K562 (cell line): ENCODE results near the gene IL12RB1. TPM values are rescaled to one million over a fixed set of nuclear protein-coding genes. Genes with fewer than 3 reads are reported as not detected.

ENCODE experiments used
- ATAC-seq: fragments of 200-7000 bp; cut with Tn5 transposase; 3 replicates; pipeline ENCODE4 v1.9.1; 2020; ENCODE audit warnings: moderate library complexity
- BruUV-seq: library from RNA; stranded (reverse); fragments of 400-500 nt; replicated peaks from 2 replicates; lab custom pipeline; 2021; lab: Mats Ljungman, UMichigan
- CTCF ChIA-PET: fragments of 300-600 bp; formaldehyde crosslinking; extraction: SDS; loops from one replicate; lab custom pipeline; 2021; ENCODE audit warnings: low intra/inter-chr PET ratio; lab: Yijun Ruan, JAX
- POLR2A ChIA-PET: fragments of 300-600, 350-650 bp; sonication (Branson Sonifier 250); formaldehyde crosslinking; extraction: SDS; loops from one replicate; lab custom pipeline; 2021; ENCODE audit warnings: antibody characterized with exemption, inconsistent platforms; lab: Yijun Ruan, JAX
- DNase-seq, 4 experiments: peaks; one replicate each; pipeline versions ENCODE4 v3.0.0 to v3.0.0-alpha.2; 2011 to 2018; ENCODE audit warnings: low spot score in 3 of 4, mixed read lengths in 3 of 4; ENCODE audit errors: extremely low read depth in 1 of 4
- FAIRE-seq: peaks from 2 replicates; lab custom pipeline; 2011; peaks lifted over from hg19 to GRCh38; lab: Jason Lieb, UNC
- H2AFZ ChIP-seq: 2 replicates; pipeline ENCODE4 v1.6.0; 2011; ENCODE audit warnings: low read depth, low read length, control low read depth, inconsistent platforms
- H3K27ac ChIP-seq: fragments of 200-600 bp; 3 replicates; pipeline ENCODE4 v1.8.0; 2011; ENCODE audit warnings: low read depth, mild to moderate bottlenecking, control low read depth, inconsistent platforms, low read length, moderate library complexity, mixed read lengths; ENCODE audit errors: extremely low read depth
- H3K27me3 ChIP-seq, 2 experiments: fragments of 300-600 bp in 1 of 2; 2 replicates in 1 of 2; 3 replicates in 1 of 2; pipeline versions ENCODE4 v1.6.0 to v1.8.0; 2011; ENCODE audit warnings: inconsistent platforms in 2 of 2, low read length in 2 of 2, mild to moderate bottlenecking in 1 of 2, mixed read lengths in 1 of 2, moderate library complexity in 1 of 2; ENCODE audit not compliant: control insufficient read depth in 2 of 2, insufficient read depth in 2 of 2
- H3K36me3 ChIP-seq: fragments of 300-600 bp; 3 replicates; pipeline ENCODE4 v1.8.0; 2011; ENCODE audit warnings: mild to moderate bottlenecking, low read length, inconsistent platforms; ENCODE audit not compliant: control insufficient read depth, insufficient read depth
- H3K4me1 ChIP-seq, 2 experiments: fragments of 200-600 bp in 1 of 2; replicated peaks in 1 of 2; 2 replicates in 1 of 2; 3 replicates in 1 of 2; pipeline versions ENCODE4 v1.5.1 to v1.8.0; 2011; ENCODE audit warnings: inconsistent platforms in 2 of 2, low read length in 2 of 2, mild to moderate bottlenecking in 1 of 2, mixed read lengths in 1 of 2, moderate library complexity in 1 of 2; ENCODE audit not compliant: control insufficient read depth in 2 of 2, insufficient read depth in 2 of 2
- H3K4me2 ChIP-seq: 2 replicates; pipeline ENCODE4 v1.6.1; 2011; ENCODE audit warnings: low read length, control low read depth, inconsistent platforms, mixed read lengths; ENCODE audit not compliant: insufficient read depth
- H3K4me3 ChIP-seq: fragments of 200-600 bp; sonication (generic), shearing (Covaris generic); 2 replicates; pipeline ENCODE4 v1.5.1; 2016; ENCODE audit warnings: control low read depth, inconsistent platforms
- H3K79me2 ChIP-seq: fragments of 200-600 bp; 3 replicates; pipeline ENCODE4 v1.8.0; 2011; ENCODE audit warnings: low read length, inconsistent platforms; ENCODE audit not compliant: control insufficient read depth, insufficient read depth
- H3K9ac ChIP-seq, 2 experiments: 2 replicates each; pipeline versions ENCODE4 v1.6.0 to v1.6.1; 2011; ENCODE audit warnings: low read depth in 2 of 2, low read length in 2 of 2, control low read depth in 1 of 2, inconsistent platforms in 1 of 2, mild to moderate bottlenecking in 1 of 2, mixed read lengths in 1 of 2; ENCODE audit not compliant: insufficient read depth in 1 of 2
- H3K9me1 ChIP-seq: one replicate; pipeline ENCODE4 v1.6.0; 2011; ENCODE audit warnings: inconsistent platforms, mild to moderate bottlenecking, low read length, moderate library complexity; ENCODE audit not compliant: control insufficient read depth, insufficient read depth
- H3K9me3 ChIP-seq: replicated peaks from 2 replicates; pipeline ENCODE4 v1.5.1; 2011; ENCODE audit warnings: low read depth, low read length, inconsistent platforms; ENCODE audit not compliant: control insufficient read depth, insufficient read depth
- H4K20me1 ChIP-seq: replicated peaks from 2 replicates; pipeline ENCODE4 v1.6.1; 2011; ENCODE audit warnings: low read length, inconsistent platforms, mixed read lengths; ENCODE audit not compliant: control insufficient read depth, insufficient read depth
- CEBPB ChIP-seq: fragments of 450-650 bp; IDR thresholded peaks from 2 replicates; pipeline ENCODE4 v1.6.1; 2016; ENCODE audit warnings: missing genetic modification characterization, missing compliant biosample characterization
- KDM1A ChIP-seq, 2 experiments: fragments of 450-650 bp; IDR thresholded peaks; 2 replicates each; pipeline ENCODE4 v1.6.1; 2016; ENCODE audit warnings: mild to moderate bottlenecking in 2 of 2
- RBM25 ChIP-seq: fragments of 200-400 bp; formaldehyde crosslinking; IDR thresholded peaks from 2 replicates; pipeline ENCODE4 v1.6.1; 2018; ENCODE audit warnings: low read length, low read depth, moderate library complexity; ENCODE audit not compliant: severe bottlenecking
- SMARCA4 ChIP-seq: fragments of 450-650 bp; IDR thresholded peaks from 2 replicates; pipeline ENCODE4 v1.6.1; 2016
- SMARCA5 ChIP-seq: fragments of 450-650 bp; IDR thresholded peaks from 2 replicates; pipeline ENCODE4 v1.6.1; 2016
- ZFP36 ChIP-seq: fragments of 150-350 bp; IDR thresholded peaks from 2 replicates; pipeline ENCODE4 v1.6.1; 2018; ENCODE audit warnings: low read length, low read depth; ENCODE audit not compliant: partially characterized antibody
- ZKSCAN8 ChIP-seq: fragments of 200-800 bp; sonication (Bioruptor generic); IDR thresholded peaks from 2 replicates; pipeline ENCODE4 v1.6.1; 2016; ENCODE audit warnings: missing genetic modification characterization, missing compliant biosample characterization
- WGBS: fragments of 100-300 bp; shearing (Covaris generic); methylation state at CpG from one replicate; pipeline ENCODE4 v1.1.6; 2016; ENCODE audit warnings: low coverage, mixed read lengths; ENCODE audit not compliant: insufficient coverage; ENCODE audit errors: missing lambda C conversion rate; 5-methylcytosine and 5-hydroxymethylcytosine counted together
- in situ Hi-C: fragments of 300-500 bp; cut with MboI; formaldehyde crosslinking; loops from 4 replicates; pipeline ENCODE4 v1.15.0; 2018; ENCODE audit warnings: inconsistent platforms, mixed read lengths
- intact Hi-C: fragments of 100-400 bp; cut with micrococcal nuclease; formaldehyde crosslinking; loops from 2 replicates; pipeline ENCODE4 v1.14.2; 2022
- polyA plus RNA-seq, 8 experiments: library from polyadenylated mRNA; depleted of rRNA in 4 of 8; stranded (reverse) in 5 of 8; unstranded in 3 of 8; fragments of >200 nt; fragmentation: Nextera tagmentation in 2 of 8; fragmentation: Illumina TruSeq in 1 of 8; extraction: Ambion mirVana in 2 of 8; extraction: Trizol in 1 of 8; gene quantifications; 2 replicates each; pipeline versions ENCODE4 v1.2.1 to v1.2.3, GENCODE V29; 2011 to 2014; ENCODE audit warnings: inconsistent platforms in 1 of 8, missing spikeins in 1 of 8
- total RNA-seq, 7 experiments: library from RNA; depleted of rRNA in 6 of 7; stranded (reverse); fragments of >200 nt in 6 of 7; fragmentation: Illumina TruSeq in 2 of 7; extraction: Trizol in 2 of 7; gene quantifications; 2 replicates each; pipeline versions ENCODE4 v1.2.1 to v1.2.3, GENCODE V29; 2011 to 2021; ENCODE audit warnings: low replicate concordance in 1 of 7
- TF ChIP-seq, protein P1 (sequence below): sonication (generic); formaldehyde crosslinking; IDR thresholded peaks from 2 replicates; pipeline ENCODE4 v1.8.0; 2023; ENCODE audit warnings: missing genetic modification reagents, mild to moderate bottlenecking, borderline replicate concordance

IL12RB1 gene
- total and polyA plus RNA-seq, 9 of the 15 experiments (the other 6 are each of a cell fraction or from before 2014, with no cell fraction given), result 0.04 to 0.07 (median 0.06) TPM; not detected in 5

DNA sequence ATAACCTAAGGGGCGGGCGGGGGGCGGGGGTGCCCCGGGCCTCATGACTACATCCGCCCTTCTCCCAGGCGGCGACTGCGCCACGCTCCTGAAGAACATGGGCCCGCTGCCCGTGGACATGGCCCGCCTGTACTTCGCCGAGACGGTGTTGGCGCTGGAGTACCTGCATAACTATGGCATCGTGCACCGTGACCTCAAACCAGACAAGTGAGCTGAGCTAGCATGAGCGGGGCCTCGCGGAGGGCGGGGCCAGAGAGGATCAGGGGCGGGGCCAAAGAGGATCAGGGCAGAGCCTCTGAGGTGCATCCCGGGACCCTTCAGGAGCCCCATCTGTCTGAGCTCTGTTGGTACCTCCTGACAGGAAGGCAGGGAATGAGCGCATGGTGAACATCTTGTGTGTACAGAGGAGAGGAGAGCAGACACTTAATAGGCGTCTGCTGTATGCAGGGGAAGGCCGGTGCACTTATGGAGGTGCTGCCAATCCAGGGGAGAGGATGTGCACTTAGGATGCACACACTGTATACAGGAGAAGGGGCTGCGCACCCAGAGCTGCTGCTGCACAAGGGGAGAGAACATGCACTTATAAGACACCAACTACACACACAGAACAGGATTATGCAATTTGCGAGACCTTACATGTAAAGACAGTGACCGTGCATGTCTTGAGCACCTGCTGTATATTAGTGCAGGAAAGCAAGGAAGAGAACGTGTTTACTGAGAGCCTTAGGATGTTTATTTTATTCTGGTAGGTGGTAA lies 45.3 kb upstream of the IL12RB1 start:
- Histone ChIP-seq H3K9me3 (no peaks in the 10 kb centered on the region), H3K9me1 (no peaks in the 10 kb centered on the region), H3K27me3 (no peaks in the 10 kb centered on the region), H2AFZ (no peak overlapping the region), H3K4me2 (no peak overlapping the region), H3K27ac (no peak overlapping the region), H3K4me3 (no peak overlapping the region), H3K36me3 (peaks cover 45% of the 10 kb centered on the region; the same call in 2 of the 3 replicates), H3K79me2 (no peaks in the 10 kb centered on the region), H3K9ac (no peak overlapping the region), H4K20me1 (0 out of 2 replicates have a peak, but pooled peaks cover 4% of the 10 kb centered on the region), H3K4me1 (peaks cover 0 to 7% of the 10 kb centered on the region in 2 experiments; a peak in 2 of 5 replicates)
- intact Hi-C loops (no loop called here), in situ Hi-C loops (no loop called here)
- ChIA-PET CTCF (no interaction called here), POLR2A (interaction anchor here (1.2 to 1.4 kb wide), 2 partner anchors 20 to 72 kb away, joined by 3 to 6 read pairs; partner anchors contain the start of gene PIK3R2)
- WGBS, result 75% methylated on average over 18 of the region's 31 CpGs
- no TSS peak for BruUV-seq
- FAIRE-seq (no peak), ATAC-seq (peak; percentile 89)
- TF ChIP-seq ZKSCAN8 (CRISPR knock-in tag) (peak; percentile 99), SMARCA4 (no peak), RBM25 (peak; percentile 30), ZFP36 (peak; percentile 25), CEBPB (tag) (peak; percentile 47), KDM1A (IDR thresholded peaks at IDR 0.05) (peak in 1 of 2 experiments; percentile 7; a peak in 1 of 4 replicates), SMARCA5 (0 out of 2 replicates have a peak, but pooled peaks have one; percentile 17)
- TF ChIP-seq, protein P1, sequence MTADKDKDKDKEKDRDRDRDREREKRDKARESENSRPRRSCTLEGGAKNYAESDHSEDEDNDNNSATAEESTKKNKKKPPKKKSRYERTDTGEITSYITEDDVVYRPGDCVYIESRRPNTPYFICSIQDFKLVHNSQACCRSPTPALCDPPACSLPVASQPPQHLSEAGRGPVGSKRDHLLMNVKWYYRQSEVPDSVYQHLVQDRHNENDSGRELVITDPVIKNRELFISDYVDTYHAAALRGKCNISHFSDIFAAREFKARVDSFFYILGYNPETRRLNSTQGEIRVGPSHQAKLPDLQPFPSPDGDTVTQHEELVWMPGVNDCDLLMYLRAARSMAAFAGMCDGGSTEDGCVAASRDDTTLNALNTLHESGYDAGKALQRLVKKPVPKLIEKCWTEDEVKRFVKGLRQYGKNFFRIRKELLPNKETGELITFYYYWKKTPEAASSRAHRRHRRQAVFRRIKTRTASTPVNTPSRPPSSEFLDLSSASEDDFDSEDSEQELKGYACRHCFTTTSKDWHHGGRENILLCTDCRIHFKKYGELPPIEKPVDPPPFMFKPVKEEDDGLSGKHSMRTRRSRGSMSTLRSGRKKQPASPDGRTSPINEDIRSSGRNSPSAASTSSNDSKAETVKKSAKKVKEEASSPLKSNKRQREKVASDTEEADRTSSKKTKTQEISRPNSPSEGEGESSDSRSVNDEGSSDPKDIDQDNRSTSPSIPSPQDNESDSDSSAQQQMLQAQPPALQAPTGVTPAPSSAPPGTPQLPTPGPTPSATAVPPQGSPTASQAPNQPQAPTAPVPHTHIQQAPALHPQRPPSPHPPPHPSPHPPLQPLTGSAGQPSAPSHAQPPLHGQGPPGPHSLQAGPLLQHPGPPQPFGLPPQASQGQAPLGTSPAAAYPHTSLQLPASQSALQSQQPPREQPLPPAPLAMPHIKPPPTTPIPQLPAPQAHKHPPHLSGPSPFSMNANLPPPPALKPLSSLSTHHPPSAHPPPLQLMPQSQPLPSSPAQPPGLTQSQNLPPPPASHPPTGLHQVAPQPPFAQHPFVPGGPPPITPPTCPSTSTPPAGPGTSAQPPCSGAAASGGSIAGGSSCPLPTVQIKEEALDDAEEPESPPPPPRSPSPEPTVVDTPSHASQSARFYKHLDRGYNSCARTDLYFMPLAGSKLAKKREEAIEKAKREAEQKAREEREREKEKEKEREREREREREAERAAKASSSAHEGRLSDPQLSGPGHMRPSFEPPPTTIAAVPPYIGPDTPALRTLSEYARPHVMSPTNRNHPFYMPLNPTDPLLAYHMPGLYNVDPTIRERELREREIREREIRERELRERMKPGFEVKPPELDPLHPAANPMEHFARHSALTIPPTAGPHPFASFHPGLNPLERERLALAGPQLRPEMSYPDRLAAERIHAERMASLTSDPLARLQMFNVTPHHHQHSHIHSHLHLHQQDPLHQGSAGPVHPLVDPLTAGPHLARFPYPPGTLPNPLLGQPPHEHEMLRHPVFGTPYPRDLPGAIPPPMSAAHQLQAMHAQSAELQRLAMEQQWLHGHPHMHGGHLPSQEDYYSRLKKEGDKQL (CRISPR knock-in tag), result no peak
- TF ChIP-seq, all 486 proteins: peak for 6
- peak; percentile 44 to 69 (median 52) for DNase-seq
